ENCODE data around the gene PHF24. TPM values are rescaled to one million over a fixed set of nuclear protein-coding genes. Genes with fewer than 3 reads are reported as not detected.

Gene PHF24
- polyA plus RNA-seq, 1 donor (not counting 4 experiments of a cell fraction or from before 2014, with no cell fraction given): 0.04 TPM

GRCh38 chr9:34986540-34987047 is 28.5 kb downstream of the PHF24 start:
- no peak overlapping the region for H3K4me3 ChIP-seq (ENCODE audit: control insufficient read depth in 2 of 3, extremely low read depth in 1 of 3, insufficient read depth in 2 of 3, low read depth in 1 of 3, low read length in 3 of 3)
- peak overlapping the region; percentile 11 for H3K4me2 ChIP-seq (ENCODE audit: control insufficient read depth, extremely low read depth, insufficient read depth, low read depth, low read length)
- no peaks in the 10 kb centered on the region for H3K27me3 ChIP-seq (ENCODE audit: control insufficient read depth, extremely low read depth, insufficient read depth, low read length)
- H3K9ac ChIP-seq (ENCODE audit: control insufficient read depth, extremely low read depth, insufficient read depth, low read length): no peak overlapping the region
- dilution Hi-C loops (cut with MboI; ENCODE audit: extremely low pct_ligation_motif_present, low sequenced_read_pairs): no loop called here
- H2AFZ ChIP-seq (ENCODE audit: control insufficient read depth, low read length): no peak overlapping the region
- H3K4me1 ChIP-seq (ENCODE audit: control insufficient read depth, extremely low read depth, insufficient read depth, low read length): peaks cover 35% of the 10 kb centered on the region
- H3K36me3 ChIP-seq (ENCODE audit: control insufficient read depth in 2 of 2, extremely low read depth in 1 of 2, insufficient read depth in 2 of 2, low read length in 2 of 2): no peaks in the 10 kb centered on the region
- no peak for TF ChIP-seq CTCF (optimal IDR thresholded peaks at IDR 0.05 in 1 of 3, IDR thresholded peaks at IDR 0.05 in 1 of 3, conservative IDR thresholded peaks at IDR 0.05 in 1 of 3; ENCODE audit: extremely low read depth in 1 of 3, insufficient read depth in 2 of 3, low read length in 3 of 3)
- TF ChIP-seq EZH2 (IDR thresholded peaks at IDR 0.05; ENCODE audit: low read length): no peak
- peak overlapping the region; percentile 2 for H3K27ac ChIP-seq (ENCODE audit: control insufficient read depth, insufficient read depth, low read length)
- no peaks in the 10 kb centered on the region for H3K79me2 ChIP-seq (ENCODE audit: control insufficient read depth, insufficient read depth, low read length)
- no peak for FAIRE-seq
- H3K9me3 ChIP-seq (ENCODE audit: control insufficient read depth, low read depth, low read length): no peaks in the 10 kb centered on the region
- DNase-seq (ENCODE audit: low read depth, low spot score): no peak
- no peaks in the 10 kb centered on the region for H4K20me1 ChIP-seq (ENCODE audit: control insufficient read depth, extremely low read depth, insufficient read depth, low read length)
- peaks cover 3% of the 10 kb centered on the region for H3K9me1 ChIP-seq (ENCODE audit: control insufficient read depth, extremely low read depth, insufficient read depth, low read length)

- Histone ChIP-seq H3K4me1 (ENCODE audit: control insufficient read depth, extremely low read depth, insufficient read depth, low read length) (peaks cover 42% of the 10 kb centered on the region), H3K27me3 (ENCODE audit: control insufficient read depth, extremely low read depth, insufficient read depth, low read length) (no peaks in the 10 kb centered on the region), H3K9me1 (ENCODE audit: control insufficient read depth, extremely low read depth, insufficient read depth, low read length) (peaks cover 3% of the 10 kb centered on the region), H3K27ac (ENCODE audit: control insufficient read depth, insufficient read depth, low read length) (peak overlapping the region; percentile 2), H3K9me3 (ENCODE audit: control insufficient read depth, low read depth, low read length) (no peaks in the 10 kb centered on the region), H4K20me1 (ENCODE audit: control insufficient read depth, extremely low read depth, insufficient read depth, low read length) (no peaks in the 10 kb centered on the region), H3K36me3 (ENCODE audit: control insufficient read depth in 2 of 2, extremely low read depth in 1 of 2, insufficient read depth in 2 of 2, low read length in 2 of 2) (no peaks in the 10 kb centered on the region), H2AFZ (ENCODE audit: control insufficient read depth, low read length) (no peak overlapping the region), H3K4me3 (ENCODE audit: control insufficient read depth in 2 of 3, extremely low read depth in 1 of 3, insufficient read depth in 2 of 3, low read depth in 1 of 3, low read length in 3 of 3) (no peak overlapping the region), H3K79me2 (ENCODE audit: control insufficient read depth, insufficient read depth, low read length) (no peaks in the 10 kb centered on the region), H3K9ac (ENCODE audit: control insufficient read depth, extremely low read depth, insufficient read depth, low read length) (no peak overlapping the region), H3K4me2 (ENCODE audit: control insufficient read depth, extremely low read depth, insufficient read depth, low read depth, low read length) (peak overlapping the region; percentile 11)
- FAIRE-seq (no peak), DNase-seq (ENCODE audit: low read depth, low spot score) (no peak)
- dilution Hi-C loops (cut with MboI; ENCODE audit: extremely low pct_ligation_motif_present, low sequenced_read_pairs): no loop called here
- TF ChIP-seq EZH2 (IDR thresholded peaks at IDR 0.05; ENCODE audit: low read length) (no peak), CTCF (optimal IDR thresholded peaks at IDR 0.05 in 1 of 3, IDR thresholded peaks at IDR 0.05 in 1 of 3, conservative IDR thresholded peaks at IDR 0.05 in 1 of 3; ENCODE audit: extremely low read depth in 1 of 3, insufficient read depth in 2 of 3, low read length in 3 of 3) (no peak)
Observed at GRCh38 chr9:34987160-34987901, 29.2 kb downstream of the PHF24 start.

Measured in keratinocyte (primary cell).